H1 (cell line): ENCODE results near the gene METTL6. TPM values are rescaled to one million over a fixed set of nuclear protein-coding genes. Genes with fewer than 3 reads are reported as not detected.

Experiments
- CTCF ChIA-PET: fragments of 300-600 bp; sonication (Branson Sonifier 250); formaldehyde crosslinking; loops from one replicate; lab custom pipeline; 2021; ENCODE audit not compliant: partially characterized antibody; lab: Charles Lee
- POLR2A ChIA-PET: fragments of 300-600 bp; sonication (Branson Sonifier 250); formaldehyde crosslinking; loops from one replicate; lab custom pipeline; 2021; ENCODE audit warnings: inconsistent platforms; ENCODE audit not compliant: partially characterized antibody; lab: Charles Lee
- DNase-seq, 2 experiments: peaks; one replicate each; pipeline versions ENCODE4 v3.0.0 to v3.0.0-alpha.2; 2010 to 2022; ENCODE audit warnings: low spot score in 2 of 2, low read depth in 1 of 2, mixed read lengths in 1 of 2
- FAIRE-seq: peaks from 2 replicates; lab custom pipeline; 2011; peaks lifted over from hg19 to GRCh38; lab: Jason Lieb, UNC
- H2AFZ ChIP-seq: 2 replicates; pipeline ENCODE4 v1.8.1; 2012; ENCODE audit warnings: low read length, inconsistent platforms
- H2AK5ac ChIP-seq: 2 replicates; pipeline ENCODE4 v1.6.1; 2013; ENCODE audit warnings: low read depth, low read length
- H2BK120ac ChIP-seq: replicated peaks from 2 replicates; pipeline ENCODE3; 2013; ENCODE audit warnings: low read depth, low read length, inconsistent platforms
- H2BK12ac ChIP-seq: 2 replicates; pipeline ENCODE4 v1.6.1; 2013; ENCODE audit warnings: low read depth, low read length
- H2BK15ac ChIP-seq: 2 replicates; pipeline ENCODE4 v1.6.1; 2013; ENCODE audit warnings: low read length
- H2BK20ac ChIP-seq: 2 replicates; pipeline ENCODE4 v1.6.1; 2013; ENCODE audit warnings: low read length
- H2BK5ac ChIP-seq: 2 replicates; pipeline ENCODE4 v1.6.1; 2013; ENCODE audit warnings: low read depth, low read length
- H3K14ac ChIP-seq: 2 replicates; pipeline ENCODE4 v1.6.1; 2013; ENCODE audit warnings: inconsistent platforms; ENCODE audit not compliant: insufficient read length
- H3K18ac ChIP-seq: 2 replicates; pipeline ENCODE4 v1.6.1; 2013; ENCODE audit warnings: low read length; ENCODE audit errors: extremely low read depth
- H3K23ac ChIP-seq: 2 replicates; pipeline ENCODE4 v1.6.1; 2013; ENCODE audit warnings: inconsistent platforms; ENCODE audit not compliant: insufficient read length
- H3K23me2 ChIP-seq: 2 replicates; pipeline ENCODE4 v1.6.1; 2013; ENCODE audit warnings: low read depth, low read length
- H3K27ac ChIP-seq: 2 replicates; pipeline ENCODE4 v1.6.1; 2011; ENCODE audit warnings: low read depth, low read length, inconsistent platforms
- H3K27me3 ChIP-seq, 4 experiments: replicated peaks in 1 of 4; 1 replicate in 1 of 4; 2 replicates in 3 of 4; pipeline versions ENCODE4 v1.6.1 to v1.8.1; 2011 to 2013; ENCODE audit warnings: low read length in 3 of 4, mild to moderate bottlenecking in 3 of 4, inconsistent platforms in 2 of 4, mixed read lengths in 2 of 4, moderate library complexity in 1 of 4; ENCODE audit not compliant: control insufficient read depth in 3 of 4, insufficient read depth in 3 of 4; ENCODE audit errors: extremely low read depth in 1 of 4
- H3K36me3 ChIP-seq, 4 experiments: 2 replicates each; pipeline versions ENCODE4 v1.6.1 to v1.8.1; 2011 to 2013; ENCODE audit warnings: mild to moderate bottlenecking in 4 of 4, low read length in 3 of 4, moderate library complexity in 2 of 4, control low read depth in 1 of 4, inconsistent platforms in 1 of 4; ENCODE audit not compliant: insufficient read depth in 4 of 4, control insufficient read depth in 2 of 4
- H3K4ac ChIP-seq: replicated peaks from 2 replicates; pipeline ENCODE3; 2013; ENCODE audit warnings: low read length, low read depth, mixed read lengths, inconsistent platforms; ENCODE audit not compliant: insufficient read length
- H3K4me1 ChIP-seq, 4 experiments: replicated peaks in 1 of 4; 1 replicate in 1 of 4; 2 replicates in 3 of 4; pipeline versions ENCODE4 v1.6.1 to v1.8.1; 2011 to 2013; ENCODE audit warnings: low read length in 3 of 4, inconsistent platforms in 2 of 4, mixed read lengths in 1 of 4; ENCODE audit not compliant: insufficient read depth in 4 of 4, control insufficient read depth in 3 of 4
- H3K4me2 ChIP-seq, 2 experiments: 2 replicates each; pipeline versions ENCODE4 v1.6.1 to v1.8.1; 2011 to 2013; ENCODE audit warnings: low read depth in 2 of 2, low read length in 2 of 2, control low read depth in 1 of 2, inconsistent platforms in 1 of 2, mild to moderate bottlenecking in 1 of 2; ENCODE audit not compliant: insufficient read depth in 1 of 2
- H3K4me3 ChIP-seq, 4 experiments: fragments of 200-600, 300-600 bp in 1 of 4; sonication (generic), shearing (Covaris generic), sonication (Bioruptor Twin) in 1 of 4; 2 replicates each; pipeline versions ENCODE4 v1.5.1 to v1.8.1; 2011 to 2016; ENCODE audit warnings: low read length in 4 of 4, low read depth in 3 of 4, control low read depth in 2 of 4, inconsistent platforms in 2 of 4, mild to moderate bottlenecking in 2 of 4, mixed read lengths in 1 of 4, moderate library complexity in 1 of 4; ENCODE audit not compliant: insufficient read depth in 2 of 4; ENCODE audit errors: extremely low read depth in 1 of 4
- H3K56ac ChIP-seq: replicated peaks from 2 replicates; pipeline ENCODE3; 2013; ENCODE audit warnings: low read depth, mild to moderate bottlenecking, mixed read lengths, low read length, inconsistent platforms; ENCODE audit not compliant: insufficient read length
- H3K79me1 ChIP-seq: 2 replicates; pipeline ENCODE4 v1.6.1; 2013; ENCODE audit warnings: low read depth, low read length, control low read depth
- H3K79me2 ChIP-seq, 2 experiments: 2 replicates each; pipeline versions ENCODE4 v1.6.1 to v1.8.1; 2012 to 2013; ENCODE audit warnings: low read length in 2 of 2, mild to moderate bottlenecking in 2 of 2, inconsistent platforms in 1 of 2; ENCODE audit not compliant: insufficient read depth in 2 of 2, control insufficient read depth in 1 of 2
- H3K9ac ChIP-seq, 4 experiments: replicated peaks in 1 of 4; 1 replicate in 1 of 4; 2 replicates in 3 of 4; pipeline versions ENCODE4 v1.6.1 to v1.8.1; 2011 to 2013; ENCODE audit warnings: low read depth in 3 of 4, low read length in 3 of 4, control low read depth in 2 of 4, mild to moderate bottlenecking in 2 of 4, moderate library complexity in 2 of 4, inconsistent platforms in 1 of 4; ENCODE audit errors: extremely low read depth in 1 of 4
- H3K9me3 ChIP-seq, 2 experiments: 2 replicates each; pipeline versions ENCODE4 v1.6.1 to v1.8.1; 2012 to 2013; ENCODE audit warnings: mild to moderate bottlenecking in 2 of 2, moderate library complexity in 2 of 2, control low read depth in 1 of 2, inconsistent platforms in 1 of 2, low read depth in 1 of 2, low read length in 1 of 2, mixed read lengths in 1 of 2; ENCODE audit not compliant: insufficient read depth in 2 of 2
- H4K20me1 ChIP-seq, 2 experiments: replicated peaks in 1 of 2; 2 replicates each; pipeline versions ENCODE3 to v1.8.1; 2011 to 2013; ENCODE audit warnings: inconsistent platforms in 2 of 2, low read length in 2 of 2, mild to moderate bottlenecking in 1 of 2; ENCODE audit not compliant: insufficient read depth in 2 of 2, control insufficient read depth in 1 of 2
- H4K5ac ChIP-seq: 2 replicates; pipeline ENCODE4 v1.6.1; 2013; ENCODE audit warnings: low read length, low read depth, mixed read lengths, inconsistent platforms; ENCODE audit not compliant: insufficient read length
- H4K8ac ChIP-seq: 2 replicates; pipeline ENCODE4 v1.8.0; 2013; ENCODE audit warnings: mild to moderate bottlenecking, moderate library complexity, low read length, inconsistent platforms; ENCODE audit not compliant: insufficient read depth; ENCODE audit errors: extremely low read depth
- H4K91ac ChIP-seq: replicated peaks from 2 replicates; pipeline ENCODE3; 2013; ENCODE audit warnings: low read length, mixed read lengths, inconsistent platforms; ENCODE audit not compliant: insufficient read length
- CEBPB ChIP-seq: IDR thresholded peaks from 2 replicates; pipeline ENCODE4 v1.6.1; 2012; ENCODE audit warnings: low read depth, low read length
- KDM5A ChIP-seq: fragments of 200-600 bp; IDR thresholded peaks from 2 replicates; pipeline ENCODE4 v1.7.1; 2012; ENCODE audit warnings: mild to moderate bottlenecking, low read length, inconsistent platforms, mixed read lengths
- RXRA ChIP-seq: IDR thresholded peaks from 2 replicates; pipeline ENCODE4 v1.6.1; 2011; ENCODE audit warnings: low read depth, mild to moderate bottlenecking, low read length, moderate library complexity; ENCODE audit not compliant: insufficient read depth
- WGBS, 2 experiments: shearing (Covaris generic) in 1 of 2; methylation state at CpG; one replicate each; pipeline versions ENCODE4 v1.1.6 to v1.1.7; 2013 to 2015; ENCODE audit warnings: low lambda C conversion rate in 2 of 2, mixed read lengths in 2 of 2, inconsistent platforms in 1 of 2, low coverage in 1 of 2, missing lambda C conversion rate in 1 of 2; ENCODE audit not compliant: insufficient replicate concordance in 2 of 2, insufficient coverage in 1 of 2, insufficient read length in 1 of 2; ENCODE audit errors: extremely low coverage in 1 of 2, missing lambda C conversion rate in 1 of 2; 5-methylcytosine and 5-hydroxymethylcytosine counted together
- polyA plus RNA-seq, 7 experiments: library from polyadenylated mRNA; depleted of rRNA in 3 of 7; stranded (reverse) in 5 of 7; unstranded in 2 of 7; fragments of >200 nt in 5 of 7; fragments of 200-250 nt in 2 of 7; gene quantifications; 1 replicate in 5 of 7; 2 replicates in 1 of 7; 4 replicates in 1 of 7; pipeline versions ENCODE4 v1.2.1 to v1.2.3, GENCODE V29; 2011 to 2013; ENCODE audit warnings: missing spikeins in 2 of 7, mixed read lengths in 2 of 7
- total RNA-seq: library from RNA; stranded (reverse); fragmentation: NEBNext Ultra II Directional; extraction: Animal tissue kit (Norgen Biotek cat#: 25700); gene quantifications from 2 replicates; pipeline ENCODE4 v1.2.1, GENCODE V29; 2021

The METTL6 gene
- total and polyA plus RNA-seq, 2 of the 8 experiments (the other 6 are each of a cell fraction or from before 2014, with no cell fraction given): 18.4 to 20.0 TPM

- Histone ChIP-seq H2BK12ac (no peak overlapping the region), H2BK120ac (no peak overlapping the region), H3K79me2 (no peaks in the 10 kb centered on the region), H3K4me1 (peaks cover 0 to 15% (median 6%) of the 10 kb centered on the region in 4 experiments; a peak in 5 of 7 replicates), H4K8ac (no peak overlapping the region), H3K27ac (no peak overlapping the region), H3K23ac (no peak overlapping the region), H4K5ac (no peak overlapping the region), H3K79me1 (no peaks in the 10 kb centered on the region), H4K91ac (no peak overlapping the region), H3K56ac (no peak overlapping the region), H3K36me3 (no peaks in the 10 kb centered on the region), H2AFZ (no peak overlapping the region), H2BK20ac (no peak overlapping the region), H2BK5ac (no peak overlapping the region), H3K18ac (no peak overlapping the region), H4K20me1 (no peaks in the 10 kb centered on the region), H3K9ac (no peak overlapping the region), H2AK5ac (no peak overlapping the region), H3K14ac (no peak overlapping the region), H3K4ac (no peak overlapping the region), H3K9me3 (no peaks in the 10 kb centered on the region), H3K27me3 (peaks cover 0 to 1% (median 0%) of the 10 kb centered on the region in 4 experiments; a peak in 2 of 7 replicates), H2BK15ac (no peak overlapping the region), H3K4me3 (no peak overlapping the region), H3K4me2 (no peak overlapping the region), H3K23me2 (no peaks in the 10 kb centered on the region)
- POLR2A ChIA-PET: no interaction called here
- WGBS, 2 experiments: 72% methylated on average over 1 of the region's 1 CpG; no CpG with 5 or more reads in 1 of the 2 experiments
- FAIRE-seq: no peak
- no peak for DNase-seq
- CTCF ChIA-PET: interaction anchor here (1.0 to 2.5 kb wide), 11 partner anchors 8 to 109 kb away, joined by 3 to 24 read pairs (median 4); no protein-coding TSS in a partner anchor
- TF ChIP-seq RXRA (no peak), KDM5A (no peak), CEBPB (no peak)
These were observed 66.4 kb downstream of the METTL6 start for GRCh38 chr3:15360788-15361493.
